Measurements from ENCODE around the gene APBB3. TPM values are rescaled to one million over a fixed set of nuclear protein-coding genes. Genes with fewer than 3 reads are reported as not detected.

The APBB3 gene
- total RNA-seq, 1 experiment from 2014 or later: 25.1 TPM

GRCh38 chr5:140570058-140570457 lies 5.7 kb upstream of the APBB3 start:
- ChIA-PET CTCF (no interaction called here), POLR2A (interaction anchor here (0.6 kb wide), 1 partner anchor 13 kb away, joined by 3 read pairs; the partner anchor contains the start of gene SRA1)
- no peaks in the 10 kb centered on the region for H3K27me3 Mint-ChIP-seq (ENCODE audit: insufficient read depth, unreplicated experiment)
- TF ChIP-seq, protein P1, sequence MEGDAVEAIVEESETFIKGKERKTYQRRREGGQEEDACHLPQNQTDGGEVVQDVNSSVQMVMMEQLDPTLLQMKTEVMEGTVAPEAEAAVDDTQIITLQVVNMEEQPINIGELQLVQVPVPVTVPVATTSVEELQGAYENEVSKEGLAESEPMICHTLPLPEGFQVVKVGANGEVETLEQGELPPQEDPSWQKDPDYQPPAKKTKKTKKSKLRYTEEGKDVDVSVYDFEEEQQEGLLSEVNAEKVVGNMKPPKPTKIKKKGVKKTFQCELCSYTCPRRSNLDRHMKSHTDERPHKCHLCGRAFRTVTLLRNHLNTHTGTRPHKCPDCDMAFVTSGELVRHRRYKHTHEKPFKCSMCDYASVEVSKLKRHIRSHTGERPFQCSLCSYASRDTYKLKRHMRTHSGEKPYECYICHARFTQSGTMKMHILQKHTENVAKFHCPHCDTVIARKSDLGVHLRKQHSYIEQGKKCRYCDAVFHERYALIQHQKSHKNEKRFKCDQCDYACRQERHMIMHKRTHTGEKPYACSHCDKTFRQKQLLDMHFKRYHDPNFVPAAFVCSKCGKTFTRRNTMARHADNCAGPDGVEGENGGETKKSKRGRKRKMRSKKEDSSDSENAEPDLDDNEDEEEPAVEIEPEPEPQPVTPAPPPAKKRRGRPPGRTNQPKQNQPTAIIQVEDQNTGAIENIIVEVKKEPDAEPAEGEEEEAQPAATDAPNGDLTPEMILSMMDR (IDR thresholded peaks at IDR 0.05; ENCODE audit: insufficient read depth in 1 of 2, low read depth in 1 of 2, low read length in 1 of 2, severe bottlenecking in 1 of 2, unreplicated experiment in 1 of 2): no peak
- peaks cover 37% of the 10 kb centered on the region for H3K36me3 Mint-ChIP-seq (ENCODE audit: insufficient read depth, unreplicated experiment)
- no peak overlapping the region for H3K4me3 Mint-ChIP-seq (ENCODE audit: unreplicated experiment)
- H3K4me1 Mint-ChIP-seq (ENCODE audit: low read depth, unreplicated experiment): peaks cover 23% of the 10 kb centered on the region
- Histone ChIP-seq H3K27me3 (replicated peaks; ENCODE audit: control insufficient read depth, insufficient read depth, low read length) (no peaks in the 10 kb centered on the region), H3K9me3 (no peaks in the 10 kb centered on the region), H3K4me1 (no peaks in the 10 kb centered on the region; the same call in 1 of the 2 replicates), H3K4me3 (ENCODE audit: low read depth, low read length) (no peak overlapping the region), H3K36me3 (ENCODE audit: control insufficient read depth, insufficient read depth, low read length) (no peaks in the 10 kb centered on the region)
- DNase-seq: no peak
- H3K9me3 Mint-ChIP-seq (ENCODE audit: unreplicated experiment): no peaks in the 10 kb centered on the region
- no TSS peak for BruUV-seq (replicated peaks)
- peak overlapping the region; percentile 42 for H3K27ac Mint-ChIP-seq (ENCODE audit: unreplicated experiment)
- intact Hi-C loops (cut with micrococcal nuclease; ENCODE audit: unreplicated experiment): no loop called here

DNA sequence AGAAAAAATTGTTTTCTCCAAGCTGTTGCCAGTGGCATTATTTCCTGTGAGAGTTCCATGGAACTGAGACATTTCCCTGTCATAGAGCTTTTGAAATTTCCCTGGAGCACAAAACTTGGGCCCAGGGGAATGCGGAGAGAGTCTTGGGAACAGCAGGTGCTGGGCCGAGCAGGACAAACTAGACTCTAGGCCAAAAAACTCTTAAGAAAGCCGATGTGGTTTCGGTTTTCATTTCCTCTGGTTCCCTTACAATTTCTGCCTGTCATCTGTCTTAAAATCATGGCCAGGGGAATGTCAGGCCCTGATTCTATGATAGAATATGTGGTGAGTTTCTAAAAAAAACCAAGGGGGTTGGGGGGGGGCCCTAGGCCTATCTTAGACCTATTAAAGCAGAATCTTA lies 4.8 kb upstream of the APBB3 start:
- ChIA-PET CTCF (no interaction called here), POLR2A (no interaction called here)
- no peak overlapping the region for H3K27ac Mint-ChIP-seq (ENCODE audit: unreplicated experiment)
- H3K4me1 ChIP-seq: no peaks in the 10 kb centered on the region; the same call in 1 of the 2 replicates
- BruUV-seq (replicated peaks): no TSS peak
- no peak for DNase-seq
- TF ChIP-seq, protein P1 (IDR thresholded peaks at IDR 0.05; ENCODE audit: insufficient read depth in 1 of 2, low read depth in 1 of 2, low read length in 1 of 2, severe bottlenecking in 1 of 2, unreplicated experiment in 1 of 2): no peak
- no peak overlapping the region for H3K4me3 ChIP-seq (ENCODE audit: low read depth, low read length)
- intact Hi-C loops (cut with micrococcal nuclease; ENCODE audit: unreplicated experiment): no loop called here
- no peaks in the 10 kb centered on the region for H3K27me3 ChIP-seq (replicated peaks; ENCODE audit: control insufficient read depth, insufficient read depth, low read length)
- H3K27me3 Mint-ChIP-seq (ENCODE audit: insufficient read depth, unreplicated experiment): no peaks in the 10 kb centered on the region
- H3K36me3 Mint-ChIP-seq (ENCODE audit: insufficient read depth, unreplicated experiment): peaks cover 45% of the 10 kb centered on the region
- peaks cover 18% of the 10 kb centered on the region for H3K4me1 Mint-ChIP-seq (ENCODE audit: low read depth, unreplicated experiment)
- no peaks in the 10 kb centered on the region for H3K9me3 Mint-ChIP-seq (ENCODE audit: unreplicated experiment)
- H3K9me3 ChIP-seq: no peaks in the 10 kb centered on the region
- no peak overlapping the region for H3K4me3 Mint-ChIP-seq (ENCODE audit: unreplicated experiment)
- no peaks in the 10 kb centered on the region for H3K36me3 ChIP-seq (ENCODE audit: control insufficient read depth, insufficient read depth, low read length)

GRCh38 chr5:140568443-140569063 lies 4.2 kb upstream of the APBB3 start:
- no peak overlapping the region for H3K27ac Mint-ChIP-seq (ENCODE audit: unreplicated experiment)
- BruUV-seq (replicated peaks): TSS peak; percentile 1
- no peak overlapping the region for H3K4me3 Mint-ChIP-seq (ENCODE audit: unreplicated experiment)
- H3K4me1 Mint-ChIP-seq (ENCODE audit: low read depth, unreplicated experiment): peaks cover 13% of the 10 kb centered on the region
- H3K4me3 ChIP-seq (ENCODE audit: low read depth, low read length): no peak overlapping the region
- ChIA-PET CTCF (no interaction called here), POLR2A (no interaction called here)
- no peaks in the 10 kb centered on the region for H3K9me3 Mint-ChIP-seq (ENCODE audit: unreplicated experiment)
- no peaks in the 10 kb centered on the region for H3K27me3 Mint-ChIP-seq (ENCODE audit: insufficient read depth, unreplicated experiment)
- intact Hi-C loops (cut with micrococcal nuclease; ENCODE audit: unreplicated experiment): no loop called here
- no peaks in the 10 kb centered on the region for H3K9me3 ChIP-seq
- TF ChIP-seq, protein P1 (IDR thresholded peaks at IDR 0.05; ENCODE audit: insufficient read depth in 1 of 2, low read depth in 1 of 2, low read length in 1 of 2, severe bottlenecking in 1 of 2, unreplicated experiment in 1 of 2): no peak
- H3K36me3 Mint-ChIP-seq (ENCODE audit: insufficient read depth, unreplicated experiment): peaks cover 50% of the 10 kb centered on the region
- no peaks in the 10 kb centered on the region for H3K27me3 ChIP-seq (replicated peaks; ENCODE audit: control insufficient read depth, insufficient read depth, low read length)
- H3K4me1 ChIP-seq: peaks cover 1% of the 10 kb centered on the region; the same call in 1 of the 2 replicates
- H3K36me3 ChIP-seq (ENCODE audit: control insufficient read depth, insufficient read depth, low read length): no peaks in the 10 kb centered on the region
- DNase-seq: no peak
